HG03196 (cell line): ENCODE data around the gene SLC2A10.

ENCODE experiments used
- ATAC-seq: cut with Tn5 transposase; IDR thresholded peaks from one replicate; pipeline ENCODE4 v1.9.1; 2021; ENCODE audit not compliant: unreplicated experiment

Gene SLC2A10

GRCh38 chr20:46681032-46681854, 28.2 kb upstream of the SLC2A10 start:
- no peak for ATAC-seq

- no peak for ATAC-seq
Measured at GRCh38 chr20:46682063-46682821, 27.2 kb upstream of the SLC2A10 start.

- no peak for ATAC-seq
Measured at GRCh38 chr20:46683011-46683667, 26.3 kb upstream of the SLC2A10 start.

- no peak for ATAC-seq
Measured at GRCh38 chr20:46683668-46683938, 25.8 kb upstream of the SLC2A10 start.

- ATAC-seq, result no peak
Measured at GRCh38 chr20:46683939-46684750, 25.3 kb upstream of the SLC2A10 start.

- ATAC-seq, result no peak
Measured at GRCh38 chr20:46688151-46689081, 21.0 kb upstream of the SLC2A10 start.

- peak; percentile 96 for ATAC-seq
Measured at GRCh38 chr20:46689082-46689753, 20.2 kb upstream of the SLC2A10 start, which contains the start of gene TP53RK. TP53RK (minus strand) TSS chr20:46689444; CDS start chr20:46689414, 30 bp downstream.

GRCh38 chr20:46689754-46690085, 19.7 kb upstream of the SLC2A10 start:
- no peak for ATAC-seq

- ATAC-seq, result no peak
Measured at GRCh38 chr20:46690219-46691106, 19.0 kb upstream of the SLC2A10 start.

- no peak for ATAC-seq
Measured at GRCh38 chr20:46691196-46691595, 18.3 kb upstream of the SLC2A10 start.

GRCh38 chr20:46694484-46694883, 15.0 kb upstream of the SLC2A10 start:
- no peak for ATAC-seq

GRCh38 chr20:46695892-46696291, 13.6 kb upstream of the SLC2A10 start:
- ATAC-seq, result no peak

- no peak for ATAC-seq
Measured at GRCh38 chr20:46696791-46697279, 12.6 kb upstream of the SLC2A10 start.

- ATAC-seq, result no peak
Measured at GRCh38 chr20:46698788-46699187, 10.7 kb upstream of the SLC2A10 start.

- no peak for ATAC-seq
Measured at GRCh38 chr20:46699651-46700359, 9.6 kb upstream of the SLC2A10 start.

- no peak for ATAC-seq
Measured at GRCh38 chr20:46700481-46700880, 9.0 kb upstream of the SLC2A10 start.

GRCh38 chr20:46701057-46701456, 8.4 kb upstream of the SLC2A10 start:
- ATAC-seq, result no peak

GRCh38 chr20:46701556-46701955, 7.9 kb upstream of the SLC2A10 start:
- ATAC-seq, result no peak
